GM18508 (cell line): ENCODE measurements around the gene PAK2.

ENCODE experiments used
- ATAC-seq: cut with Tn5 transposase; IDR thresholded peaks from one replicate; pipeline ENCODE4 v1.9.1; 2021; ENCODE audit warnings: moderate number of reproducible peaks; ENCODE audit not compliant: insufficient read depth, unreplicated experiment

Gene PAK2

DNA sequence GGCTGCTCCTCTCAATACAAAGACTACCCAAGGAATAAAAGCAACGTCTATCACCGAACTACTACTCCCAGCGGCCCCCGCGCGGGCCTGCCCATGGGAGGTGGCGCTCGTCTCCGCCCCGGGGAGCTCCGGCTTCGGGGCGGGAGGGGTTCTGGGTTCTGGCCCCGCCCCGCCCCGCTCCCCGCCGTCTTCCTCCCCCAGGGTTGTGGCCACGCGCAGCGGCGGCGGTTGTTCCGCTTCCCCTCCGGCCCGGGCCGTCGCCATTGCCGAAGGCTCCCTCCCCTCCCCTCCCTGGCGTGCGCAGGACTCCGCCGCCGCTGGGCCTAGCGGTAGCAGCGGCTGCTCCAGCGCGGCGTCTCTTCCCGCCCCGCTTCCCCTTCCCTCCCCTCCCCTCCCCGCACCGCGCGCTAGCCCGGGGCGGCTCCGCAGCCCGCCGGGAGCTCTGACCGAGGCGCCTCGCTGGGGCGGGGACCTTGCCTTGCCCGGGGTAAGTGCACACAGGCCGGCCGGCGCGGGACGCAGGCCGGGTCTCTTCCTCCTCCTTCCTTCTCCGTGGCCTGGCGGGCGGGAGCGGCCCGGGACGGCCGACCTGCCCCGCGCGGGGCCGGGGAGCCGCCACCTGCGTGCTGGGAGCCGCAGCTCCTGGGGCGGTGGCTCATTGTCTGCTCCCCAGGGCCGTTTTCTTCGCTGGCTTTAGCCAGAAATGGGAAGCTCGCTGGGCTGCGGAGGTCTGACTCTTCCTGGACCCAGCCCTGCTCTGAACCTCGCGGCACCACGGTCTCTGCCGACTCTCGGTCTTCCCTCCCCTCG, at the start of gene PAK2:
TSS of gene PAK2 (plus strand) at position 187 of the 810 bp plus-strand sequence. CDS start 42,790 bp downstream, outside the sequence.
- ATAC-seq = no peak

DNA sequence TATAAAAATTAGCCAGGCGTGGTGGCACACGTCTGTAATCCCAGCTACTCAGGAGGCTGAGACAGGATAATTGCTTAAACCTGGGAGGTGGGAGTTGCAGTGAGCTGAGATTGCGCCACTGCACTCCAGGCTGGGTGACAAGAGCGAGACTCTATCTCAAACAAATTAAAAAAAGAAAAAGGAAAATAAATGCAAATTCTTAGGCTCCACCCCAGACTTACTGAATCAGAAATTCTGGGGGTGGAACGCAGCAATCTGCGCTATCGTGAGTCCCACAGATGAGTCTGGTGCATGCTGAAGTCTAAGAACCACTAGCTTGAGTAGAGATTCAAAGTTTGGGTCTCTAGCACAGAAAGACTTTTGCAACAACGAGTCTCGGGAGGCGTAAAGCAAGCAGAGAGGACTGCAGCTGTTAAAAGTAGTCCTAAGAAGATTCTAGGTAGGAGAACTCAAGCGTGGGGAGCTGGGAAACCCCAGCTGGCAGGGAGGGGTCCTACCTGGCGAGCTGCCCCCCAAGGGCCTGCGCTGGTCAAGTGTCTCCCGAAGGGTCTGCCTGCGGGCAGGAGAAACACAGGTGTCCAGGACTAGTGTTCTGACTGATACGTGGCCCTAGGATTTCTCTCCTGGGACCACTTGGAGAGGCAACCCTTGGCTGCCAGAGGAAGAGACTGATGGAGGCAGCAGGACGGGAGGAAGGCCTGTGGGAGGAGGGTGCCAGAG, 49.6 kb upstream of the PAK2 start:
- no peak for ATAC-seq

DNA sequence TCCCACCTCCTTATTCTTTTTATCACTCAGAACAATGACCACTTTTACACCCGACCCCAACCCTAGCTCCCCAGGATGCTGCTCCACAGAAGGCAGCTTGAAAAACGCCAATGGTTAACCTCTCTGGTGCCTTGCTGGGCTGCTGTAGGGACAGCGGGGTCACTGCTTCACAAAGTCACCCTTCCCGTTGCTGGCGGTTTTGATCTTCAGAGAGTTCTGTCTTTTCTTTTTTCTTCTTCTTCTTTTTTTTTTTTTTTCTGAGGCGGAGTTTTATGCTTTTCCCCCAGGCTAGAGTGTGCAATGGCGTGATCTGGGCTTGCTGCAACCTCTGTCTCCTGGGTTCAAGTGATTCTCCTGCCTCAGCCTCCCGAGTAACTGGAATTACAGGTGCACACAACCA, 48.3 kb upstream of the PAK2 start:
- ATAC-seq = no peak

DNA sequence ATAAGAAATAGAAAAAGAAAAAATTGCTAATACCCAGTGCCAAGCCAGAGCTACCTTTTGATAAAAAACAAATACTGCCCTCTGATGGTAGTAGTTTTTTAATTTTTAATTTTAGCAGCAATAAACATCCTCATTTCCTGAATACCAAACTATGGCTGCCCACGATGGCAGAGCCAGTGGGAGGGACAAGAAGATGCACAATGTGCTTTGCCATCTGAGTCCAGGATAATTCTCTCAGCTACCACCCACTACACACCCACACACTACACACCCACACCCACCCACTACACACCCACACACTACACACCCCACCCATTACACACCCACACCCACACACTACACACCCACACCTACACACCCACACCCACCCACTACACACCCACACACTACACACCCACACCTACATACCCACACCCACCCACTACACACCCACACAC, 45.4 kb upstream of the PAK2 start:
- no peak for ATAC-seq

DNA sequence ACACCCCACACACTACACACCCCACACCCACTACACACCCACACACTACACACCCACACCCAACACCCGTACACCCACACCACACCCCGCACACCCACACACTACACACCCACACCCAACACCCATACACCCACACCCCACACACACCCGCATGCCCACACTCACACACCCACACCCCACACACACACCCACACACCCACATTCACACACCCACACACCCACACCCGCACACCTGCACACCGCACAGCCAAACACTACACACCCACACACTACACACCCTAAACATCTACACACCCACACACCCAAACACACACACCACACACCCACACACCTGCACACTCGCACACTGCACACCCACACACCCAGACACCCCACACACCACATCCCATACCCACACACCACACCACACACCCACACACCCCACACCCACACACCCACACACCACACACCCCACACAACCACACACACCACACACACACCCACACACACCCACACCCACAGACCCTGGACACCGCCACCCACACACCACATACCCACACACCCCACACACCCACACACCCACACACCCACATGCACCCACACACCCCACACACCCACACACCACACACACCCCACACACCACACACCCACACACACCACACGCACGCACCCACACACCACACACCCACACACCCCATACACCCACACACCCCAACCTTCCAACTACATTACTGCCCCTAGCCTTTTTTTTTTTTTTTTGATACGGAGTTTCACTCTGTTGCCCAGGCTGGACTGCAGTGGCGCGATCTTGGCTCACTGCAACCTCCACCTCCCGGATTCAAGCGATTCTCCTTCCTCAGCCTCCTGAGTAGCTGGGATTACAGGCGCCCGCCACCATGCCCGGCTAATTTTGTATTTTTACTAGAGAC, 44.5 kb upstream of the PAK2 start:
- no peak for ATAC-seq

GRCh38 chr3:196695849-196696226, 43.8 kb upstream of the PAK2 start:
- ATAC-seq = no peak

DNA sequence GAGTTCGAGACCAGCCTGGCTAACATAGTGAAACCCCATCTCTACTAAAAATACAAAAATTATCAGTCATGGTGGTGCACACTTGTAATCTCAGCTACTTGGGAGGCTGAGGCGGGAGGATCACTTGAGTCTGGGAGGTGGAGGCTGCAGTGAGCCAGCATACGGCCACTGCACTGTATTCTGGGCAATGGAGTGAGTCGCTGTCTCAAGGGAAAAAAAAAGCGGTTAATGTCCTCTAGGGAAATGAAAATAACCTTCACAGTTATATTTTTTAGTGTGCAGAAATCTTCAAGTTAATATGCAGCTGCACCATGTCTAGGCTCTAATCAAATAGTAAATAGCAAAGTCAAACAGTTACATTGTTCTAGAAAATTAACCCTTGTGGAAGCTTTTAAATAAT, 42.4 kb upstream of the PAK2 start:
- ATAC-seq = no peak

DNA sequence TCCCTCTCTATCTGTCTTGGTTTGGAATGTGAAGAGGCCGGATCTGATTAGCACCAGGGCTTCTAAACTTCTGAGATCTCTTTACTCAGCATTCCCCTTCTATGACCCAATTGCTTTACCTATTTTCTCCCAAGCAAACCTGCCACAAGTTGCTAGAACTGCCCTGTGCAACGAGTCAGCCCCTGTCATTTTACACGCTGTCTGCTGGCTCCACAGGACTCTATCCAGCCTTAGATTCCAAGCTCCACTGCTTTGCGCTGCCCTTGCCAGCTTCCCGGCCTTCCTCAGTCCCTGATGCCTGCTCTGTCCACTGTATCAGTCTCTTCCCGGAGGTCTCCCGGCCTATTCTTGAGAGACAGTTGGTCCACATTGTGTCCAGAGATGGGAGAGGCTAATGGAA, 39.9 kb upstream of the PAK2 start:
- ATAC-seq = no peak

GRCh38 chr3:196700801-196701200, 38.9 kb upstream of the PAK2 start:
- no peak for ATAC-seq

DNA sequence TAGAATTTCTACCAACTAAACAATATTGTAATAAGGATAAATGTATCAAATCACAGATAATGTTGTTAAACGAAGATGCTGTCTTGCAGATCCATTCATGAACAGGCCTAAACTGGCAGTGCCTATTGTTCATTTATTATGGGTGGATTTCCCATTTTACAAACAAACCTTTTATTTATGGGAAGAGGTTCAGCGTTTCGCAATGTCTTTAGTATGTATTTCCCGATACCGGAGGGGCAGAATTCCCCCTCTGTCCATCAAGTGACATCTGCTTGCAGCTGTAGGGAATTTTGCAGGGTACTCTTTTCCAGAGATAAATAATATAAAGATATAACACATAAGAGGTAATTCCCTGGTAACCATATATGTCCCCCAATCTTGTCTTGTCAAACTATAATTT, 33.3 kb upstream of the PAK2 start:
- no peak for ATAC-seq

- ATAC-seq = no peak
Observed at GRCh38 chr3:196706731-196707130, 32.9 kb upstream of the PAK2 start.

DNA sequence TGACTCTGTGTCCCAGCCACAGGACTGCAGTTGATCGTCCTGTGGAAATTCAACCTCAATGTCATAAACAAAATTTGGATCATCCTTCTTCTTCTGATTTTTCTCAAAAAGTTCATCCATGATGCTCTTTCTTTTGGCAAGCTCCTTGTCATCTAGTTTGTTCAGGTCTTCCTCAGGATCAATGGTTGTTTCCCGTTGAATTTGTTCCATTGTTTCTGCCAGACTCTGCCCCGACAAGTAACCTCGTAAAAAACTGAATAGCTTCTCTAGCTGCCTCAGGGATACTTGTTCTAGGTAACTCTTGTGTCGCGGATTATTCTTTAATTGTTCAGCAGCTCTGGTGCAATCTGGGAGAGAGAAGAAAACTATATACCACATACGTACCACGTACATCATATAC, 32.1 kb upstream of the PAK2 start:
- ATAC-seq = no peak

GRCh38 chr3:196708467-196708866, 31.2 kb upstream of the PAK2 start:
- ATAC-seq = no peak

DNA sequence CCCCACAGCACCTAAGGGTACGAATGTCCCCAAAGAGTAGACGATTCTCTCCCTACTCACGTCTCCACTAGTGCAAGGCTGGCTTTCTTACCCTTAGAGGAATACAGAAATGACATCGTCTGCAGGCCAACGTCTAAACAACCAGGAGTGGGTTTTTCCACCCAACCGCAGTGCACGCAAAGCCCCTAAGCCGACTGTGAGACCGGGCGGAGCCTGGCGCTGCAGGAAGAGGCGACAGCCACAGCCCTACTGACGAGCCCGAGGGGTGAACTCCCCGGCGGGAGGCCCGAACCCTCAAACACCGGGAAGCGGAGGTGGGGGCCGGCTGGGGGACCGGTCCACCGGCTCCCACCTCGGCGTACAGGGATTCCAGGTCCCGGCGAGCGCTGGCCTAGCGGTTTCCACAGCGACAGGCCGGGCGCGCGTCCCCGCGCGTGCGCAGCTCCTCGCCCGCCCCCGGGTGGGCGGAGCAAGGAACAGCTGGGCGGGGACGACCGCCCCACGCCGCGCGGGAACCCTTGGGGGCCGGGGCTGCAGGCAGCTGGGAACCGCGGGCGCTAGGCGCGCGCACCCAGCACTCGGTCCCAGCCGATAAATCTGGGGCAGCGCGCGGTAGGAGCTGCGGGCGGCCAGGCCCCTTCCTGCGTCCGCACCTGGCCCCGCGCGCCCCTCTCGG, 27.7 kb upstream of the PAK2 start, which contains the start of the genes CEP19 and PIGX:
TSS of gene CEP19 (minus strand) at position 413 of the 676 bp plus-strand sequence. CDS start 3,593 bp downstream, outside the sequence.
TSS of gene PIGX (plus strand) at position 540 of the 676 bp plus-strand sequence.
- ATAC-seq = peak; percentile 51

- peak; percentile 24 for ATAC-seq
Observed at GRCh38 chr3:196712514-196713413, 26.9 kb upstream of the PAK2 start.

DNA sequence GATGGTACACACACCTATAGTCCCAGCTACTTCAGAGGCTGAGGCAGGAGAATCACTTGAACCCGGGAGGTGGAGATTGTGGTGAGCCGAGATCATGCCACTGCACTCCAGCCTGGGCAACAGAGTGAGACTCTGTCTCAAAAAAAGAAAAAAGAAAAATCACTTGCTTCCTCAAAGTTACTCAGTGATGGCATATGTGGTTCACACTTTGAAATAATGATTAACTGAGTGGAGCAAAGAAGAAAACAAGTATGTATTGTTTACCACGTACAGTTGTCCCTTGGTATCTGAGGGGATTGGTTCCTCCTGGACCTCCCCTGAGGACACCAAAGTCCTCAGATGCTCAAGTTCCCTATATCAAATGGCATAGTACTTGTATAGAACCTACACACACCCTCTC, 22.5 kb upstream of the PAK2 start:
- ATAC-seq = peak; percentile 51

DNA sequence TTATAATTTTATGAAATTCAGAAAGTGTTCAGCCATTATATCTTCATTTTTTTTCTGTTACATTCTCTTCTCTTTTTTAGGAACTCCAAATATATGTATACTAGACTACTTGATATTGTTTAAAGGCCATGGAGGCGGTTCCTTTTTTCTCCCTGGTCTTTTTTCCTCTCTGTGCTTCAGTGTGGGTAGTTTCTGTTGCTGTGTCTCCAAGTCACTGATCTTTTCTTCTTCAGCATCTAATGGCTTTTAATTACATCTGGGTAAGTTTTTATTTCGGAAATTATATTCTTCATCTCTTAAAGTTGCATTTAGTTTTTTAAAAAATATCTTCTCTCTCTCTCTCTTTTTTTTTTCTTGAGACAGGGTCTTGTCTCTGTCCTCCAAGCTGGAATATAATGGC, 18.6 kb upstream of the PAK2 start:
- ATAC-seq = no peak

DNA sequence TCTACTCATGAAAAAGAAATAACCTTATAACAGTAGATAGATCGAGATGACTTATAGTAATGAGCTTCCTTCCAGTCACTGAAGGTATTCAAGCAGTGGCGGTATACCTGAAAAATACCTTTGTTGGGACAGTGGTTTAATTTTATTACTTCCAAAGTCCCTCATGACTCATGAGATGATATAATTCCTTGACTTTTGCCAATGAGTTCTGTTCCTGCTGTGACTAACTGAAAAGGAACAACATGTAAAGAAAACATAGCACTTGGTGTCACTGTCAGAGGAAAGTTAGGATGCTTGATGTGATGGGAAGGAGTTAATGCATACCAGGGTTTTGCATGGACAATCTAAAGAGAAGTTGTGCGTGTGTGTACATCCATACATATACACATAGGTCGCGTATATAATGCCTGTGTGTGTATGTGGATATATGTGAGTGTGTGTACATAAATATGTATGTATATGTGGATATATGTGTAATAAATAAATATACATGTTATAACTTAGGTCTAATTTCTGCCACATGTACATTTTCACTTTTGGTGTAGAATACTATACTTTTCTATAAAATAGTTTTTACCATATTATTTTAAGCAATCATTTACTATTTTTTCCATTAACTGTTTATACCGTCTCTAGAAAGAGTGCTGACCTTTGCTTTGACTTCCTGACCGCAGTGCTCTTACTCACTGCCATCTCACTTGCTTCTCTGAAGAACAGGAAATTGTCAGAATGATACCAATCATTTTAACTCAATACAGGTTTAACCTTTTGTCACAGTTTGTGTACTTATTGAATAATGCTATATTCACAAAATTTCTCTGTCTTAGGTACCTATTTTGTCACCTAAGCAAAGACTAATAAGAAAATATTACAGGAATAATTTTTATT, 12.6 kb upstream of the PAK2 start:
- ATAC-seq = no peak
